ENCODE data around the gene NOS1AP.

DNA sequence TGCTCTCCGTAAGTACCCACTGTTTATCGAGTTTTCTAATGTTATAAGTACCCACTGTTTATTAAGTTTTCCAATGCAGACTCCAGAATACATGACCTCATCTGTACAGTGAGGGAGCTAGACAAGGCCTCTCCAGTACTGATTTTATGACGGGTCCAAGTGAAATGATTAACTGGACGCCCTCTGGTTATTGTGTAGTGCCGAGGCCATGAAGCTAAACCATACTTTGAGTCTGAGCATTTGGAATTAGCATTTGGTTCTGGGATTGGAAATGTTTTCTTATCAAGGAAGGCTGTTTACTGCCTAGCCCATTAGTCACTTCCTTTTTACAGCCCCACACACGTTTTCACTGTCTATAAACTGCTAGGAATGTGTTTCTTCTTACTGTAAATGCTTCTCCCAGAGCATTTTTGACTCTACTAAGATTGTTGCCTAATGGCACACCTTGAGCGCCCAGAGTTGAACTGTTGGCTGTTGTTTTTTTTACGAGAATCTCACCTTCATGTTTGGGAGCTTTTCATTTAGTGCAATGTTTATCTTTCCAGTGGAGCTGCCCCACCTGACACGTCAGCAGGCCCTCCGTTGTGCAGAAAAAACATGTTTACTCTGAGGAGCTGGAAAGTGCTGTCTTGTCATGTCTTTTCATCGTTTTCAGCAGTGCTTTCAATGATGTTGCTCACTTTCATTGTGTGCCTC lies 280.3 kb downstream of the NOS1AP start:
- TF ChIP-seq POLR2A (IDR thresholded peaks at IDR 0.05): no peak
- TF ChIP-seq, protein P1, sequence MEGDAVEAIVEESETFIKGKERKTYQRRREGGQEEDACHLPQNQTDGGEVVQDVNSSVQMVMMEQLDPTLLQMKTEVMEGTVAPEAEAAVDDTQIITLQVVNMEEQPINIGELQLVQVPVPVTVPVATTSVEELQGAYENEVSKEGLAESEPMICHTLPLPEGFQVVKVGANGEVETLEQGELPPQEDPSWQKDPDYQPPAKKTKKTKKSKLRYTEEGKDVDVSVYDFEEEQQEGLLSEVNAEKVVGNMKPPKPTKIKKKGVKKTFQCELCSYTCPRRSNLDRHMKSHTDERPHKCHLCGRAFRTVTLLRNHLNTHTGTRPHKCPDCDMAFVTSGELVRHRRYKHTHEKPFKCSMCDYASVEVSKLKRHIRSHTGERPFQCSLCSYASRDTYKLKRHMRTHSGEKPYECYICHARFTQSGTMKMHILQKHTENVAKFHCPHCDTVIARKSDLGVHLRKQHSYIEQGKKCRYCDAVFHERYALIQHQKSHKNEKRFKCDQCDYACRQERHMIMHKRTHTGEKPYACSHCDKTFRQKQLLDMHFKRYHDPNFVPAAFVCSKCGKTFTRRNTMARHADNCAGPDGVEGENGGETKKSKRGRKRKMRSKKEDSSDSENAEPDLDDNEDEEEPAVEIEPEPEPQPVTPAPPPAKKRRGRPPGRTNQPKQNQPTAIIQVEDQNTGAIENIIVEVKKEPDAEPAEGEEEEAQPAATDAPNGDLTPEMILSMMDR (IDR thresholded peaks at IDR 0.05): no peak

All from body of pancreas (tissue), 4 donors.